HG02763 (cell line): ENCODE results near the gene USP5.
"Not testable (repeated sequence)": the region's sequence is repeated elsewhere in the genome, so short reads cannot be mapped to it uniquely, and the experiment has no call there.

Experiments used
- ATAC-seq: cut with Tn5 transposase; IDR thresholded peaks from one replicate; pipeline ENCODE4 v1.9.1; 2021; ENCODE audit warnings: mild to moderate bottlenecking, moderate library complexity; ENCODE audit not compliant: unreplicated experiment

Gene USP5

DNA sequence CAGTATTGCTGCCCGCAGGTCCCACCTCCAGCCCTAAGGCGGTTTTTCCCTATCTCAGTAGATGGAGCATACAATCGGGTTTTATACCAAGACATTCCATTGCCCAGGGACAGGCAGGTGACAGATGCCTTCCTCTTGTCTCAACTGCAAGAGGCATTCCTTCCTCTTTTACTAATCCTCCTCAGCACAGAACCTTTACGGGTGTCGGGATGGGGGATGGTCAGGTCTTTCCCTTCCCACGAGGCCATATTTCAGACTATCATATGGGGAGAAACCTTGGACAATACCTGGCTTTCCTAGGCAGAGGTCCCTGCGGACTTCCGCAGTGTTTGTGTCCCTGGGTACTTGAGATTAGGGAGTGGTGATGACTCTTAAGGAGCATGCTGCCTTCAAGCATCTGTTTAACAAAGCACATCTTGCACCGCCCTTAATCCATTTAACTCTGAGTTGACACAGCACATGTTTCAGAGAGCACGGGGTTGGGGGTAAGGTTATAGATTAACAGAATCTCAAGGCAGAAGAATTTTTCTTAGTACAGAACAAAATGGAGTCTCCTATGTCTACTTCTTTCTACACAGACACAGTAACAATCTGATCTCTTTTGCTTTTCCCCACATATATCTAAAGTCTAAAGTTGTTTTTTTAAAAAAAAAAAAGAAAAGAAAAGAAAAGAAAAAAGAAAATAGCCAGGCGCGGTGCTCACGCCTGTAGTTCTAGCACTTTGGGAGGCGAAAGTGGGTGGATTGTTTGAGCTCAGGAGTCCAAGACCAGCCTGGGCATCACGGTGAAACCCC, 34.5 kb downstream of the USP5 start:
- not testable (repeated sequence) for ATAC-seq

DNA sequence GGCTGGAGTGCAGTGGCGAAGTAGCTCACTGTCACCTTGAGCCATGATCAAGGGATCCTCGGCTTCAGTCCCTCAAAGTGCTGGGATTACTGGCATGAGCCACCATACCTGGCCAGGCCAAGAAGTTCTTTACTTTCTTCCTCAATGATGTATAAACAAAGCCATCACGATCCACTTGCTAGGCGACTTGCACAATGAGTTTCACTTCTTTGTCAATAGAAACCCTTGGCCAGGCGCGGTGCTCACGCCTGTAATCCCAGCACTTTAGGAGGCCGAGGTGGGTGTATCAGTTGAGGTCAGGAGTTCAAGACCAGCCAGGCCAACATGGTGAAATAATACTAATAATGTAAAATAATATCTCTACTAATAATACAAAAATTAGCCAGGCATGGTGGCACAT, 35.5 kb downstream of the USP5 start:
- no peak for ATAC-seq

DNA sequence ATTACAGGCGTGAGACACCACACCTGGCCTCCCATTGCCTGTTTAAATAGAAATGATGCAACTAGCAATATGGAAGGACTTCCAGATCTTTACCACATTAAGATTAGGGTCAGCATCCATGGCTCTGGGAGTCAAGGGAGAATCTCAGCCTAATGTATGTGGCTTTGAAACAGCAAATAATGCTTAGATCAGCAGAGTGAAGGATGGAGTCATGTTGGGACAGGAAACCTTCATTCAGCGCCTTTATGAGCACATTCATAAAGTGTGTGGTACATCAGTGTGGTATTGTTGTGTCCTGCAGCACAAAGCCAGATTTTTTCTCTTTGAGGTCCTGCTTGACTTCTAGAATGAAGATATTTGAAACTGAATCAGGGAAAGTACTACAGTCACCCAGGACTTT, 36.4 kb downstream of the USP5 start:
- no peak for ATAC-seq

DNA sequence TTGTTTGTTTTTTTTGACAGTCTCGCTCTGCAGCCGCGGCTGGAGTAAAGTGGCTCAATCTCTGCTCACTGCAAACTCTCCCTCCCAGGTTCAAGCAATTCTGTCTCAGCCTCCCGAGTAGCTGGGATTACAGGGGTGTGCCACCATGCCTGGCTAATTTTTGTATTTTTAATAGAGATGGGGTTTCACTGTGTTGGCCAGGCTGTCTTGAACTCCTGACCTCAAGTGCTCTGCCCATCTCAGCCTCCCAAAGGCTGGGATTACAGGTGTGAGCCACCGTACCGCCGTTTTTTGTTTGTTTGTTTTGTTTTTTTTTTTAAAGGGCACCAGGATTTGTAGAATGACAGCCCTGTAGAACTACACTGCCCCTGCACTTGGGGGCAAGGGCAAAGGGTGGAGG, 36.8 kb downstream of the USP5 start:
- ATAC-seq, result not testable (repeated sequence)

DNA sequence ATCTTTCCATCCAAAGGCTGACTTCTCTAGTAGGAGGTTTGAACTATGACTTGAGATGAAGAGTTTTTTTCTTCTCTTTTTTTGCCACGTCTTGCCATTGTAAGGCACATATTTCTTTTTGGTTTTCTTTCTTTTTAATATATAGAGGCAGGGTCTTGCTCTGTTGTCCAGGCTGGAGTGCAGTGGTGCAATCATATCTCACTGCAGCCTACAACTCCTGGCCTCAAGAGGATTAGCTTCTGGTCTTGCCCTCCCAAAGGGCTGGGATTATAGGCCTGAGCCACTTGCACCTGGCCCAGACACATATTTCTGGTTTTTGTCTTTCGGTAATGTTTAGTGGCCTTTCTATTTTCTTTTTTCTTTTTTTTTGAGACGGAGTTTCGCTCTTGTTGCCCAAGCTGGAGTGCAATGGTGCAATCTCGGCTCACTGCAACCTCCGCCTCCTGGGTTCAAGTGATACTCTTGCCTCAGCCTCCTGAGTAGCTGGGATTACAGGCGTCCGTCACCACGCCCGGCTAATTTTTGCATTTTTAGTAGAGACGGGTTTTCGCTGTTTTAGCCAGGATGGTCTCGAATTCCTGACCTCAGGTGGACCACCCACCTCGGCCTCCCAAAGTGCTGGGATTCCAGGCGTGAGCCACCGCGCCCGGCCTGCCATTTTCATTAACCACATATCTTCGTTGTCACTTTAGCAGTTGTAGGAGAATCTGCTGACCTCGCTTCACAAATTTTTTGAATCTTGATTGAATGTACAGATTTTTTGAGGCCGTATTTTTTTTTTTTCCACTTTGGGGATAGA, 38.0 kb downstream of the USP5 start:
- ATAC-seq, result not testable (repeated sequence)

DNA sequence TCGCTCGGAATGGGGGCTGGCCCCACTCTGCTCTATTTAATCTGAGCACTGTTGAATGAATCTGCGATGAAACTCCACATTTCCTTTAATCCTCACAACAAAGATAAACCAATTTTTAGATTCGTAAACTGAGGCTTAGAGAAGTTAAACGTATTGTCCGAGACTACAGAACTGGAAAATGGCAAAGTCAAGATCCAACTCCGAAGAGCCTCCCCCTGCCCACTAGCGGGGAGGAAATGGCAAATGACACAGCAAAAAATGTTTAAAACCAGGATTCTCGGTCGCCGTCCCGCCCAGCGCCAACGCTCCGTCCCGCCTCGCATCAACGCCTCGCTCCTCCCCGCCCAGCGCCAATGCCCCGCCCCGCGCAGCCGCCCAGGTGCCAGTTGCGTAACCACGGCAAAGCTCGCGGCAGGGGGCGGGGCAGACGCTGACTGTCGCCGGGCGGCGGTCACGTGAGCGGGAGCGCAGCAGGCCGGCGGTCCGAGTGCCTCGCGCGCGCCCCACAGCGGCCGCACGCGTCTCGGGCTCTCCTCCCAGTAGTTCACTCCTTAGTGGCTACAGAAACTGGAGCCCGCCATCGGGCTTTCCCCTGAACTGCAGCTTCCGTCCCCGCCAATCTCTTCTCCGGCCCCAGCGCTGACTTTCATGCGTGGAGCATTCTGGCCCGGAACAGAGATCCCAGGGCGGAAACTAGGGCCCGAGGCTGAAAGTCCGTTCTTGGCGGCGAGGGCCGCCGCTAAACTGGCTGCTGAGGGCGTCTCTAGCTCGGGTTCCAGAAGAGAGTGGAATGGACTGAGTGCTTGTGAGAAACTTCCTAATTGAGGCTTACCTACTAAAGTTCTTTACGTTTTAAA, 39.1 kb downstream of the USP5 start:
- ATAC-seq, result peak; percentile 90

DNA sequence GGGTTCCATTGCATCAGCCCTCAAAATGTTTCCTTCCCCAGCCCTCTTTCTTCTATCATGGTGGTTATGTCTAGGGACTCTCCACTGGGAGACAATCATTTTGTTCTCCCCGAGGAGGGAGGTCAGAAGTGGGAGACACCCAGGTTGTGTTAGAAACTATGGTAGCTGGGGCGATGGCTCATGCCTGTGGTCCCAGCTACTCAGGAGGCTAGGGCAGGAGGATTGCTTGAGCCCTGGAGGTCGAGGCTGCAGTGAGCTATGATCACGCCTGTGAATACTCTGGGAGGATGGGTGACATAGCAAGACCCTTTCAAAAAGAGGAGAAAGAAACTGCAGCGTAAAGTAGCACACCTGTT, 39.7 kb downstream of the USP5 start:
- ATAC-seq, result no peak

DNA sequence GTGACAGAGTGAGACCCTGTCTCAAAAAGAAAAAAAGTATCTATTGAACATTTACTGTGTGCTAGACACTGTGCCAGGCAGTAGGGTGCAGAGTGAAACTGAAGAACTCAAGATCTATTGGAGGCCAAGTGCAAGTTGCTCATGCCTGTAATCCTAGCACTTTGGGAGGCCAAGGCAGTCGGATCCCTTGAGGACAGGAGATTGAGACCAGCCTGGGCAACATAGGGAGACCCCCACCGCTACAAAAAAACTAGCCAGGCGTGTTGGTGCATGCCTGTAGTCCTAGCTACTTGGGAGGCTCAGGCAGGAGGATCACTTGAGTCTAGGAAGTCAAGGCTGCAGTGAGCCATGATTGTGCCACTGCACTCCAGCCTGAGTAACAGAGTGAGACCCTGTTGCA, 40.7 kb downstream of the USP5 start:
- ATAC-seq, result not testable (repeated sequence)

DNA sequence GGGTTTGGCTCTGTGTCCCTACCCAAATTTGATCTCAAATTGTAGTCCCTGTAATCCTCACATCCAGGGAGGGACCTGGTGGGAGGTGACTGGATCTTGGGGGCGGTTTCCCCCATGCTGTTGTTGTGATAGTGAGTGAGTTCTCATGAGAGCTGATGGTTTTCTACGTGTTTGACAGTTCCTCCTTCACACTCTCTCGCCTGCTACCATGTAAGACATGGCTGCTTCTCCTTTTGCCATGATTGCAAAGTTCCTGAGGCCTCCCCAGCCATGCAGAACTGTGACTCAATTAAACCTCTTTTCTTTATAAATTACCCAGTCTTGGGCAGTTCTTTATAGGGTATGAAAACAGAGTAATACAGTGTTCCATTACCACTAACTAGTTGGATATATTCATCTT, 42.4 kb downstream of the USP5 start:
- no peak for ATAC-seq

DNA sequence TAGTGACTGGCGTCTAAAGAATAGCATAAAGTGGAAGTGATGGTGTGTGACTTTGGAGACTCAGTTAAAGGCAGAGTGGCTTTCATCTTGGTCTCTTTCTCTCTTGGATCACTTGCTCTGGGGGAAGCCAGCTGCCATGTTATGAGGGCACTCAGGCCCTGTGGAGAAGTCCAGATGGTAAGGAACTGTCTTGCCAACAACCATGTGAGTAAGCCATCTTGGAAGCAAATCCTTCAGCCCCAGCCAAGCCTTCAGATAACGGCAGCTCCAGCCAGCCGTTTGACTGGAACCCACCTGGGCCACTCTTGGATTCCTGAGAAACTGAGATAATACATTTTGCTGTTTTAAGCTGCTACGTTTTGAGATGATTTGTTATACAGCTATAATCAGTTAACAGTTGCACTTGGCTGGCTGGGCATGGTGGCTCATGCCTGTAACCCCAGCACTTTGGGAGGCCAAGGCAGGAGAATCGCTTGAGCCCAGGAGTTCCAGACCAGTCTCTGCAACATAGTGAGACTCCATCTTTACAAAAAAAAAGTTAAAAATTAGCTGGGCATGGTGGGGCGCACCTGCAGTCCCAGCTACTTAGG, 45.0 kb downstream of the USP5 start:
- no peak for ATAC-seq

DNA sequence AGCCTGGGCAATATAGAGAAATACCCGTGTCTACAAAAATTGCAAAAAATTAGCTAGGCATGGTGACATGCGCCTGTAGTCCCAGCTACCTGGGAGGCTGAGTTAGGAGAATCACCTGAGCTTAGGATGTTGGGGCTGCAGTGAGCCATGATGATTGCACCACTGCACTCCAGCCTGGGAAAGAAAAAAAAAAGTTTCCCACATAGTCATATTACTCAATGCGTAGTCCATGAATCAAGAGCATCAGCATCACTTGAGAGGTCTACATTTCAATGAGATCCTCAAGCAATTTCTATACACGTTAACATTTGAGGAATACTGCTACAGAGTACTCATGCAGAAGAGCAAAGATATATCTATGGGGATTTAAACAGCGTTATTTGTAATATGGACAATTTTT, 47.5 kb downstream of the USP5 start:
- ATAC-seq, result no peak

DNA sequence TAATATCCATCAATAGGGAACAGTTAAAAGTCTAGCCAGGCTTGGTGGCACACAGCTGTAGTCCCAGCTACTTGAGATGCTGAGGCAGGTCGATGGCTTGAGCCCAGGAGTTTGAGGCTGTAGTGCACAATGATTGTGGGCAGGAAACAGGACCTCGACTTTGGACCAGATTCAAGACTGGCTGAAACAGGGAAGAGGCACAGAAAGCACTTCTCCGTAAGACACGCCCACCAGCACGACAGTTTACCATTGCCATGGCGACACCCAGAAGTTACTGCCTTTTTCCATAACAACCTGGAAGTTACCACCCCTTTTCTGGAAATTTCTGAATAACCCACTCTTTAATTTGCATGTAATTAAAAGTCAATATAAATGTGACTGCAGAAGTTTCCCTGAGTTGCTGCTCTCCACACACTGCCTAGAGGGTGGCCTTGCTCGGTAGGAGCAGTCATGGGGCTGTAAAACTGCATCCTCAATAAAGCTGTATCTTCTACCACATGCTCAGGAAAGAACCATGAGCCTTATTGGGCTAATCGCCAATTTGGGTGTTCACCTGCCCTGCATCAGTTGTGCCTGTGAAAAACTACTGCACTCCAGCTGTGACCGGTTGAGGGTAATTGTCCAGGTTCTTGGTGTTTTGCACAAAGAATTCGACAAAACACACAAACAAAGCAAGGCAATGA, 48.0 kb downstream of the USP5 start:
- no peak for ATAC-seq

DNA sequence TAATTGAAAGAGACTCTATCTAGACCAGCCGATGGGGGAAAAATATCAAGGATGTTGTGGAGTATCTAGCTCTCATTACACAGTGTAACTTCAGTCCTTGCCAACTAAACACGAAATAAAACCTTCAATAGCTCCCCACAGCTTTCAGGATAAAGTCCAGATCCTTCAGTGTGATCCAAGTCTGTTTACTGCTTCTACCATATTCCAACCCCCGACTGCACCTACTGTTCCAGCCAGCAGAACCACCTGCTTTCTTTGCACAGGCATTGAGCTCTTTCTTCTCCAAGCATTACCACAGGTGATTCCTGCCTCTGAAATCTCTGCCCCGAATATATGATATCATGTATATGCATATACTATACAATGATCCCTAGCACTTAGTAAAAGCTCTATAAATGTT, 50.5 kb downstream of the USP5 start:
- no peak for ATAC-seq

DNA sequence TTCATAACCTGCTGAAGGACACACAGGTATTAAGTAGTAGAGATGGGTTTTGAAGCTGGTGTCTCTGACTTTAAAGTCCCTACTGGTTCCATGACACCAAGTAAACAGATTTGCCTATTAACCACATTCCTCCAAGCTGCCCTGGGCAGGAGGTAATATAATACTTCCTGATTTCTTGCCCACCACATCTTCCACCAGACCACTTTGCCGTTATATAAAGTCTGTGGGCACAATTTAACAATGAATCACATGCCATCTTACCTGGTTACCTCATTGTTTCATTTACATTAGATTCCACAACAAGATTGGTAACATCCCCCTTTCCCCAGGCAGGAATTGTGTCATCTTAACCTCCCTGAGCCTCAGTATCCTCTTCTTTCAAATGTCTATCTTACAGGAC, 51.8 kb downstream of the USP5 start:
- no peak for ATAC-seq

DNA sequence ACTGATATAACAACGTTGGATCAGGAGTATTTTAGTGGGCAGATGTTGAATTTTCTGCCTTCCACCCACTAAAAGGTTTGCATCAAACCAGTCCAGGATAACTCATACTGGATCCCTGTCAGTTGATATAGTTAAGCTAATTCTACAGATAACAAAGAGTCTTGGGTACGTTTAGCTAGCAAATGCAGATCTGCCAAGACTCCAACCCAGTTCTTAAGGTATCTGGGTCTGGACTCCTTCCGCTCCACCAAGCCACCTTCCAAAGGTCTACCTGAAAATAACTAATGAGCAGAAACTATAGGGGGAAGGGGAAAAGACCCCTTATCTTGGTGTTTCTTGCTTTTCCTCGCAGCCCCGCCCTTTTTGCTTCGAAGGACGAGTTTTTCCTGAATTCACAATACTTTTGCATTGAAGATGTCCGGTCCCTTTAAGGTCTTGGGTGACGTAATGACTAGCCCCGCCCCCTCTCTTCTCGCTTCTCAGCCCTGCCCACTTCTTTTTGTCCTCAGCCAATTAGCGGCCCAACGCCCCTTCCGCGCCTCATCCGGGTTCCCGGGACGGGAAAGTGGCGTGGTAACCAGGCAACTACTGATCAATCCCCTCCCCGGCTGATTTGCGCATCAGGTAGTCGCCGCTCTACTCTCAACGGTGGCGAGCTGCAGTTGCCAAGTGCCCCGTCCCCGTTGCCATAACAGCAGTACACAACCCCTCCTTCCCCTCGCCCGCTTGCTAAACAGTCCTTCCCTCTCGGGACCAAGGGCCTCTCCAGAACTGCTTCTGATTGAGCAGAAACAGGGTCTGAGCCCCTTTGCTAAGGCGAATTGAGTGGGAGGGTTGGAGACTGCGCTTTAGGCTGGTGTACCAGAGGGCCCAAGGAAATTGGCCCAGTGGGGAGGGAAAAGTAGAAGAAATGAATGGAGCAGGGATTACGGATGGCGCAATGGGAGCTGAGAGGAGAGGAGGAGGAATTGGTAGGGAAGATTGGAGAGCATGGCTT, 52.6 kb downstream of the USP5 start, which contains the start of gene LRRC23:
LRRC23 (plus strand) TSS at position 543 of the 997 bp plus-strand sequence. CDS start 812 bp downstream, outside the sequence.
- ATAC-seq, result peak; percentile 93

DNA sequence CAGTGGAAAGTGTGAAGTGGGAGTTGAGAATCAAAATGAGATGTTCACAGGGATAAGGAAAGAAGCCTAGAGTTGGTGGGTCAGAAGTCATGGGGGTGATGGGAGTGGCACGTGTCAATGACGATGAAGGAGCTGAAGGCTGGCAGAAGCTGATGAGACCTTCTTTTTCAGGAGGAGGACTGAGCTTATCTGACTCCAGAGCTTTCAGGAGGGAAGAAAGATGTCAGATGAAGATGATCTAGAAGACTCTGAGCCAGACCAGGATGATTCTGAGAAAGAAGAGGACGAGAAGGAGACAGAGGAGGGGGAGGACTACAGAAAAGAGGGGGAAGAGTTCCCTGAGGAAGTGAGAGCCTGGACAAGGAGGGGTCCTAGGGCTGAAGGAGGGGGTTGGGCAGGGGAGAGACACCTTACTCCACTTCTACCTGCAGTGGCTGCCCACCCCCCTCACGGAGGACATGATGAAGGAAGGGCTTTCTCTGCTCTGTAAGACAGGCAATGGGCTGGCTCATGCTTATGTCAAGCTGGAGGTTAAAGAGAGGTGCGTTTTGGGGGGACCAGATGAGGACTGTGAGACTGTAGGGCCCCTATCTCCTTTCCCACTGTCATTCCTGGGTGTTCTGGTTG, 53.6 kb downstream of the USP5 start:
- ATAC-seq, result no peak

DNA sequence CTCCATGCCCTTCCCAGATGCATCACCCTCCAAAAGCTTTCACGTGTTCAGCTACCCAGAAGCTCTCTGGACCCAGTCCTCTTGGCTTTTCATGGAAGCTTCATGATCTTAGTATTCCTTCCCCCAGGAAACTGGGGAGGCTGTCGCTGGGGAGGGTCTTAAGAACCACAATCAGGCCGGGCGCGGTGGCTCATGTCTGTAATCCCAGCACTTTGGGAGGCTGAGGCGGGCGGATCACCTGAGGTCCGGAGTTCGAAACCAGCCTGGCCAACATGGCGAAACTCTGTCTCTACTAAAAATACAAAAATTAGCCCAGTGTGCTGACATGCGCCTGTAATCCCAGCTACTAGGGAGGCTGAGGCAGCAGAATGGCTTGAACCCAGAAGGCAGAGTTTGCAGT, 56.2 kb downstream of the USP5 start:
- not testable (repeated sequence) for ATAC-seq

DNA sequence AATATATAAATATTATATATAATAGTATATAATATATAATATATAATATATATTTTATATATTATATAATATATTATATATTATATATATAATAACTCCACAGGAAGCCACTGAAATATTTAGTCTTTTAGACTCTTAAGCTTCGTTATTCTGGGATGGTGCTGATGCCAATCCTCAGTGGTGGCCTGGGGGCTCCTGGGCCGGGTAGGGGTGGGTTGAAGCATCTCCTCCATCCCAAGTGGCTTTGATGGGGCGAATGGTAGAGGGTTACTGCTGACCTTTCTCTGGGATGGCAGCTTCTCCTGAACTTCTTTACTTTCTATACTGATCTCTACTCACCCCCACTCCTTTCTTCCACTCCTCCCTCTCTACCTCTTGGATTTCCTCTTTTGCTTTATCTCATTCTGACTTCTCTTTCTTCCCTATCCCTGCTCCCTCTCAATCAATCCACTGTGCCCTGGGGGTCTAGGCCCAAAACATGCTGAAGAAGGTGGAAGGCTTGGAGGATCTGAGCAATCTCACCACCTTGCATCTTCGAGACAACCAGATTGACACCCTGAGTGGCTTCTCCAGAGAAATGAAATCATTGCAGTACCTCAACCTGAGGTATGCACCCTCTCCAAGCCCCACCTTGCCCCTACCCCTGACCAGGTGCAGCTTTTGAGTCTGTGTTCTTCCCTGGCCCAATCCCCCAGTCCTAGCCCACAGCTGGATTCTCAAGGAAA, 57.6 kb downstream of the USP5 start:
- no peak for ATAC-seq
